Testis (tissue), 3 donors: ENCODE data around the gene ZNF778. TPM values are rescaled to one million over a fixed set of nuclear protein-coding genes. Genes with fewer than 3 reads are reported as not detected.

Experiments
- DNase-seq: peaks from one replicate; pipeline ENCODE4 v3.0.0-alpha.2; 2019
- H3K27ac ChIP-seq, 2 donors: fragments of 200-600 bp; sonication (generic); one replicate each; pipeline ENCODE4 v1.5.1; 2019
- H3K27me3 ChIP-seq: fragments of 200-600 bp; sonication (generic); one replicate; pipeline ENCODE4 v1.5.1; 2019
- H3K36me3 ChIP-seq: fragments of 200-600 bp; sonication (generic); one replicate; pipeline ENCODE4 v1.5.1; 2017; ENCODE audit warnings: low read depth; ENCODE audit errors: missing control alignments
- H3K4me1 ChIP-seq: fragments of 200-600 bp; sonication (generic); one replicate; pipeline ENCODE4 v1.5.1; 2019
- H3K4me3 ChIP-seq, 2 donors: fragments of 200-600 bp; sonication (generic); one replicate each; pipeline ENCODE4 v1.5.1; 2017 to 2019
- H3K9me3 ChIP-seq: fragments of 200-600 bp; sonication (generic); one replicate; pipeline ENCODE4 v1.5.1; 2017
- CTCF ChIP-seq, 3 experiments: fragments of 450-650 bp in 2 of 3; fragments of 200-600 bp in 1 of 3; sonication (generic) in 1 of 3; IDR thresholded peaks; one replicate each; pipeline ENCODE4 v1.5.1; 2016 to 2019; ENCODE audit warnings: antibody characterized with exemption in 3 of 3, mild to moderate bottlenecking in 2 of 3, moderate library complexity in 1 of 3
- POLR2A ChIP-seq: fragments of 450-650 bp; IDR thresholded peaks from one replicate; pipeline ENCODE4 v1.6.1; 2017; ENCODE audit warnings: antibody characterized with exemption, mild to moderate bottlenecking, moderate library complexity
- WGBS, 2 donors: methylation state at CpG; one replicate each; pipeline ENCODE4 v1.1.5; 2018; 5-methylcytosine and 5-hydroxymethylcytosine counted together
- intact Hi-C: fragments of 100-400 bp; cut with DNase I; formaldehyde crosslinking; loops from one replicate; pipeline ENCODE4 v1.15.1; 2023; ENCODE audit warnings: low total_unique reads
- polyA plus RNA-seq: library from polyadenylated mRNA; stranded (reverse); fragments of 350-450 nt; fragmentation: Illumina TruSeq; extraction: RNeasy Lipid Tissue Mini Kit (QIAGEN cat#74804); gene quantifications from one replicate; pipeline ENCODE4 v1.2.3, GENCODE V29; 2014; ENCODE audit warnings: low read depth, low replicate concordance; ENCODE audit not compliant: insufficient read depth
- total RNA-seq, 2 donors: library from RNA; depleted of rRNA; stranded (reverse); fragments of >200 nt; gene quantifications; one replicate each; pipeline ENCODE4 v1.2.3, GENCODE V29; 2016

The ZNF778 gene
- total and polyA plus RNA-seq, 3 donors from 2014 or later = 21.0 to 32.9 (median 29.8) TPM

GRCh38 chr16:89197033-89197632 lies 20.4 kb upstream of the ZNF778 start:
- no peaks in the 10 kb centered on the region for H3K9me3 ChIP-seq
- no peaks in the 10 kb centered on the region for H3K36me3 ChIP-seq
- H3K27me3 ChIP-seq = no peaks in the 10 kb centered on the region
- TF ChIP-seq CTCF (IDR thresholded peaks at IDR 0.05) (no peak), POLR2A (no peak)
- H3K27ac ChIP-seq = no peak overlapping the region
- no peak overlapping the region for H3K4me3 ChIP-seq
- intact Hi-C loops = no loop called here
- H3K4me1 ChIP-seq = no peaks in the 10 kb centered on the region
- WGBS, 2 donors = 86 to 91% methylated on average over 9 to 12 of the region's 13 CpGs
- no peak for DNase-seq

GRCh38 chr16:89197633-89198416 lies 19.7 kb upstream of the ZNF778 start:
- Histone ChIP-seq H3K4me1 (no peaks in the 10 kb centered on the region), H3K27me3 (no peaks in the 10 kb centered on the region), H3K4me3 (no peak overlapping the region), H3K9me3 (no peaks in the 10 kb centered on the region), H3K27ac (no peak overlapping the region), H3K36me3 (no peaks in the 10 kb centered on the region)
- intact Hi-C loops = no loop called here
- TF ChIP-seq POLR2A (no peak), CTCF (IDR thresholded peaks at IDR 0.05) (no peak)
- no peak for DNase-seq
- 83 to 88% methylated on average over 14 to 26 of the region's 26 CpGs for WGBS, 2 donors

GRCh38 chr16:89198417-89199240 lies 18.9 kb upstream of the ZNF778 start:
- no peaks in the 10 kb centered on the region for H3K9me3 ChIP-seq
- H3K4me3 ChIP-seq = no peak overlapping the region
- intact Hi-C loops = no loop called here
- no peak for DNase-seq
- no peaks in the 10 kb centered on the region for H3K27me3 ChIP-seq
- 88 to 89% methylated on average over 10 to 28 of the region's 28 CpGs for WGBS, 2 donors
- H3K4me1 ChIP-seq = no peaks in the 10 kb centered on the region
- H3K27ac ChIP-seq = no peak overlapping the region
- TF ChIP-seq POLR2A (no peak), CTCF (IDR thresholded peaks at IDR 0.05) (no peak)
- no peaks in the 10 kb centered on the region for H3K36me3 ChIP-seq

- Histone ChIP-seq H3K27ac (no peak overlapping the region), H3K36me3 (no peaks in the 10 kb centered on the region), H3K27me3 (no peaks in the 10 kb centered on the region), H3K4me1 (no peaks in the 10 kb centered on the region), H3K9me3 (no peaks in the 10 kb centered on the region), H3K4me3 (no peak overlapping the region)
- 80 to 90% methylated on average over 5 to 20 of the region's 22 CpGs for WGBS, 2 donors
- DNase-seq = no peak
- TF ChIP-seq POLR2A (no peak), CTCF (IDR thresholded peaks at IDR 0.05) (no peak)
- intact Hi-C loops = no loop called here
Measured at GRCh38 chr16:89199241-89200123, 18.0 kb upstream of the ZNF778 start.
